ENCODE results near the gene BCL10. TPM values are rescaled to one million over a fixed set of nuclear protein-coding genes. Genes with fewer than 3 reads are reported as not detected.

BCL10 gene
- total RNA-seq: 10 to 100 TPM; 24.3 to 30.1 TPM

DNA sequence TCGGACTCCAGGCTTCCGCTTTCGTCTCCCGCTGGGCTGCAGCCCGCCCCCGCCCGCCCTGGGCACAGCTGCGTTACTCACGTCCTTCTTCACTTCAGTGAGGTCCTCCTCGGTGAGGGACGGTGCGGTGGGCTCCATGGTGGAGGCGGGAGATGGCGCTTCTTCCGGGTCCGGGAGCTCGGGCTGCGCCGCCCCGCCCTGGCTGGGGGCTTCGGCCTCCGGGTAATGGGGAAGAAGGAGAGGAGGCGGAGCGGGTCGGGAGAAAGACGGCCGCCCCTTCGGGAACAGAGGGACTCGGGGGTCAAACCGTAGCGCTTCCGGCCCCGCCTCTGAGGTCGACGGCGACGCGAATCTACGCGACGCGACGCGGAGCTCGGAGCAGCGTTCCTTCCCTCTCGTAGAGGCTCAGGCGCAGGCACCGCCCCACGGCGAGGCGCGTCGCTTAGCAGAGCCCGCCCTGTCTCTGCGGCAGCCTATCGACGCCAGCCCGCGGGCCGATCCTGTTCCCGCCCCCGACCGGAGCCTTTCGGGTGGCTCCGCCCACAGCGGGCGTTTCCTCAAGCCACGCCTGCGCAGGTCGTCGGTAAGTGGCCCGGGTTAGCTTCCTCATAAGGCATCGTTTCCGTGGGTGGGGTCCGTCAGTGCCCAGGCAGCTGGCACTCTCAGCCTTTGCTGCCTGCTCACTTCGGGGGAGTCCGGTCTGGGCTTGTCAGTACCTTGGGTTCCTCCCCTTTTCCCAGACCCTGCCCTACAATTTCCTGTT lies at the start of gene BCL10:
Gene BCL10, minus strand, starts transcription at position 418 of the 763 bp plus-strand sequence. Its CDS starts 280 bp downstream, at position 138.
- ChIA-PET POLR2A (interaction anchor here (0.7 to 9.1 kb wide), 21 partner anchors 9 to 1428 kb away, joined by 3 to 127 read pairs (median 6); partner anchors contain the start of genes C1orf52, CTBS, GNG5 and MCOLN2), CTCF (interaction anchor here (1.0 to 12.6 kb wide), 9 partner anchors 9 to 432 kb away, joined by 3 to 202 read pairs (median 3); partner anchors contain the start of genes C1orf52, CCN1 and ZNHIT6)
- Mint-ChIP-seq H3K4me3 (peak within 1 kb of the TSS; percentile 80), H3K27me3 (peaks cover 26% of the 10 kb centered on the region), H3K36me3 (ENCODE audit: low read depth) (peaks cover 26% of the 10 kb centered on the region), H3K27ac (peak within 1 kb of the TSS; percentile 80), H3K4me1 (peaks cover 53% of the 10 kb centered on the region), H3K9me3 (no peaks in the 10 kb centered on the region)
- DNase-seq: peak; percentile 99

DNA sequence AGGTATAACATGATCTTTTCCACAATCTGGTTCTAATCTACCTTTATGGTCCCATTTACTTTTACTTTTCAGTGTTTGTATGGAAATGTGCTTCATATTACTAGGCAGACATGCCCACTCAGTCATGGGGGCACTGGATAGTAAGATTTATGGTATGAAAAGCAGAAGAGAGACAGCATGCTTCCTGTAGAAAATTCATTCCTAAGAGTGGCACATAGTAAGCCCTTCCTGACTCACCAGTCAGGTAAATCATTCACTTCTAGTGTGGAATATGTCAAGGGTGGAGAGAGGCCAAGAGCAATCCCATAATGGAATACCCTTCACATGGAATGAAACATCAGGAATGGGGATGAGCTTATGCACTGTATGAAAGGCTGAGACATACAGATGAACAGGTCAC lies 49.5 kb upstream of the BCL10 start:
- Mint-ChIP-seq H3K36me3 (ENCODE audit: low read depth) (no peaks in the 10 kb centered on the region), H3K4me3 (no peak overlapping the region), H3K27me3 (peaks cover 50% of the 10 kb centered on the region), H3K4me1 (peaks cover 3% of the 10 kb centered on the region), H3K27ac (no peak overlapping the region), H3K9me3 (no peaks in the 10 kb centered on the region)
- ChIA-PET POLR2A (no interaction called here), CTCF (no interaction called here)
- DNase-seq: no peak

DNA sequence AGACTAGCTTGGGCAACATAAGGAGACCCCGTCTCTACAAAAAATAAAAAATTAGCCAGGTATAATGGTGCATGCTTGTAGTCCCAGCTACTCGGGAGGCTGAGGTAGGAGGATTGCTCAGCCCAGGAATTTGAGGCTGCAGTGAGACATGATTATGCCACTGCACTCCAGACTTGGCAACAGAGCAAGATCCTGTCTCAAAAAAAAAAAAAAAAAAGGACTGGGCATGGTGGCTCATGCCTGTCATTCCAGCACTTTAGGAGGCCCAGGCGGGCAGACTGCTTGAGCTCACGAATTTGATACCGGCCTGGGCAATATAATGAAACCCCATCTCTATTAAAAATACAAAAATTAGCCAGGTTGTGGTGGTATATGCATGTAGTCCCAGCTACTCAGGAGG lies 47.3 kb upstream of the BCL10 start:
- Mint-ChIP-seq H3K9me3 (no peaks in the 10 kb centered on the region), H3K27ac (no peak overlapping the region), H3K4me1 (peaks cover 7% of the 10 kb centered on the region), H3K4me3 (no peak overlapping the region), H3K27me3 (peaks cover 50% of the 10 kb centered on the region), H3K36me3 (ENCODE audit: low read depth) (no peaks in the 10 kb centered on the region)
- no peak for DNase-seq
- ChIA-PET CTCF (no interaction called here), POLR2A (no interaction called here)

DNA sequence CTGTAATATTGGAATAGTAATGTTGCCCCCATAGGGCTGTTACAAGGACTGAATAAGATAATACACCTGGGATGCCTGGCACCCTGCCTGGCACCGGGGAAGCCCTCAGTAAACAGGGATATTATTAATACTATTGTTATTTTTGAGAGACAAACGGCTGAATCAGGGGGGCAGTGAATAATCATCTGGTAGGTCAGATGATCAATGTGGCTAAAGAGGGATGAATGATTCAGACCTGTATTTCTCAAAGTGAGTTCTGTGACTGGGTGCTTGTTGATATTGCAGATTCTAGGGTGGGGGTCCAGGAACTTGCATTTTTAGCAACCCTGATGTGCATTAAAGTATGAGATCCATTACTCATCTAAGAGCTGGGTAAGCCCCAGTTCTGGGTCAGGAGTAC lies 46.2 kb upstream of the BCL10 start:
- CTCF ChIA-PET: interaction anchor here (0.7 kb wide), 1 partner anchor 63 kb away, joined by 3 read pairs; the partner anchor contains the start of gene C1orf52
- no peak for DNase-seq
- POLR2A ChIA-PET: no interaction called here
- Mint-ChIP-seq H3K27ac (no peak overlapping the region), H3K9me3 (no peaks in the 10 kb centered on the region), H3K4me1 (peaks cover 7% of the 10 kb centered on the region), H3K4me3 (no peak overlapping the region), H3K36me3 (ENCODE audit: low read depth) (no peaks in the 10 kb centered on the region), H3K27me3 (peaks cover 55% of the 10 kb centered on the region)

DNA sequence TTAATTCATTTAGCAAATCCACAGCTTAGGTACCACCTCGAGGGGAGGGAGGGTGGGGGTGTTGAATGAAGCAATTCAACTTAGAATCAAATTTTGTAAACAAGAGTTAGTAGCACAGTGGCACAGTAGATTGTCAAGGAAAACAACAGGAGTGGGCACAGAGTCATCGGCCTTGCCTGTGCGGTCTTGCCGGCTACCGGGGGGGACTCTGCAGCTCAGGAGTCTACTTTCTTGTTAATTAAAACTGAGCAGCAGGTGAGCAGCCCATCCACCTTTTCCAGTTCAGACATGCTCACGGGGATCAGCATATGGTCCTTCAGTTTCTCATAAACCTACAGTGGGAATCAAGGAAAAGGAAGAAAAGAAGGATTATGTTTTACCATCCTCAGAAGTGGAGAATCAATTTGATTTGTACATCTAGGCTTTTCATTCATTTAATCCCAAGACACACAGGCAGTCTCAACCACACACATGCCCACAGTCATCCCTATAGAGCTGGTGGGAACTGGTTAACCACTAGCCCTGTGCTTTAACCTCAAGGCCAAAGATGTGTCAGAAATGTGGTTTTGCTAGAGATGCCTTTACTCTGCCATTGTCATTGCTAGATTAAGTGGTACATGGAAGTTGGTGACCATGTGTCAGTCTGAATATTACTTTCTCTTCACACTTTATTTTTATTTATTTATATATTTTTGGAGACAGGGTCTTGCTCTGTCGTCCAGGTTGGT lies 45.0 kb upstream of the BCL10 start:
- H3K27me3 Mint-ChIP-seq: peaks cover 64% of the 10 kb centered on the region
- CTCF ChIA-PET: no interaction called here
- no peaks in the 10 kb centered on the region for H3K9me3 Mint-ChIP-seq
- POLR2A ChIA-PET: no interaction called here
- H3K27ac Mint-ChIP-seq: no peak overlapping the region
- no peaks in the 10 kb centered on the region for H3K36me3 Mint-ChIP-seq (ENCODE audit: low read depth)
- H3K4me1 Mint-ChIP-seq: peaks cover 7% of the 10 kb centered on the region
- peak; percentile 36 for DNase-seq
- H3K4me3 Mint-ChIP-seq: no peak overlapping the region

DNA sequence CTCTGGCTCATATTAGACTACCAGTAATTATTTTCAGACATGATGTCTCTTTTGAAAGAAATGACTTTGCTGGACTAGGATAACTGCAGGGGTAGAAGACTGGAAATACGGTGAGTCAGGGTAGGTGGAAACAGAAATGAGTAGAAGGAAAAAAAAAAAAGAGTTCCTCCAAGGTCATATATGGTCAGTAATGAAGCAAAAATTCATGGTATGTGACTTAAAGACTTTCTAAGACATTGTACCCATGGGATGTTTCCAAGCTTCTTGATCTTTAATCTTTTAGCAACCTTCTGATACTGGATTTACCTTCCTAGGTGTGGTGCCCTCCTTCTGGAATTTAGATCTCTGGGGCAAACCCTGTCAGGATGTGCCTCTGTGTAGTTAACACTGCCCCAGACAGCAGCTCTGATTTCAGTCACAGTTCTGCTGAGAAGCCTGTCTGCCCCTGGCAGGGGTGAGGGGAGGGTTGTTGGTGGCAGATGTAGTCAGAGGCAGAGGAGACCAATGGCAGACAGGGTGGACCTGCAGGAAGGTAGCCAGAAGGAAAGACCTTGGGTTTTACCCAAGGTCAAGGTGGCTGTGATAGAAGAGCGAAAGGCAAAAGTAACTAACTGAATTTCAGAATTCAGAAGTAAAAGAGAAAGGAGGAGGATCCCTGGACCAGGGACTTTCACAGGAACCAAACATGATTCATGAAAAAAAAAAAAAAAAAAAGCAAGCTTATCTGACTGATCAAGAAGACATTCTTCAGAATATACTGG lies 44.1 kb upstream of the BCL10 start:
- Mint-ChIP-seq H3K27ac (no peak overlapping the region), H3K4me3 (no peak overlapping the region), H3K27me3 (peaks cover 60% of the 10 kb centered on the region), H3K36me3 (ENCODE audit: low read depth) (no peaks in the 10 kb centered on the region), H3K9me3 (no peaks in the 10 kb centered on the region), H3K4me1 (peaks cover 7% of the 10 kb centered on the region)
- DNase-seq: no peak
- ChIA-PET CTCF (interaction anchor here (1.3 kb wide), 1 partner anchor 12 kb away, joined by 3 read pairs; no protein-coding TSS in a partner anchor), POLR2A (no interaction called here)

DNA sequence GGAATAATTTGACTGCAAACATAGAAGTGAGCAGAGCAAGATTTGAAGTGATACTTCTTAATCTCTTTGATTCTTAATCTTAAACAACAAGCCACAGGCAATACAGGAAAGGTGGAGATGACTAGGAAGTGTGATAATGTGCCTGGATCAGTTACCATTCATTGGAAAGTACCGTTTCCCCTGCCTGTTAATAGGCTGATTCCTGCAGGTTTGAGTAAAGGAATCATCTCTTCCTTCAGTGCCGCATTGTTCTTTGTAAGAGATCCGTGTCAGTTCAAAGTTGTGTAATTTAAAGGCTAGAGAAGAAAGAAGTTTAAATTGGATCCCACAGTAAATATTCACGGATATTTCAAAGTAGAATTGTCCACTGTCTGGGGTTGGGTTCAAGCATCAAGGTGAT lies 43.5 kb upstream of the BCL10 start:
- H3K27ac Mint-ChIP-seq: no peak overlapping the region
- no peaks in the 10 kb centered on the region for H3K9me3 Mint-ChIP-seq
- no peak overlapping the region for H3K4me3 Mint-ChIP-seq
- ChIA-PET POLR2A (no interaction called here), CTCF (interaction anchor here (1.3 kb wide), 1 partner anchor 12 kb away, joined by 3 read pairs; no protein-coding TSS in a partner anchor)
- peaks cover 56% of the 10 kb centered on the region for H3K27me3 Mint-ChIP-seq
- H3K36me3 Mint-ChIP-seq (ENCODE audit: low read depth): no peaks in the 10 kb centered on the region
- H3K4me1 Mint-ChIP-seq: peaks cover 7% of the 10 kb centered on the region
- no peak for DNase-seq

DNA sequence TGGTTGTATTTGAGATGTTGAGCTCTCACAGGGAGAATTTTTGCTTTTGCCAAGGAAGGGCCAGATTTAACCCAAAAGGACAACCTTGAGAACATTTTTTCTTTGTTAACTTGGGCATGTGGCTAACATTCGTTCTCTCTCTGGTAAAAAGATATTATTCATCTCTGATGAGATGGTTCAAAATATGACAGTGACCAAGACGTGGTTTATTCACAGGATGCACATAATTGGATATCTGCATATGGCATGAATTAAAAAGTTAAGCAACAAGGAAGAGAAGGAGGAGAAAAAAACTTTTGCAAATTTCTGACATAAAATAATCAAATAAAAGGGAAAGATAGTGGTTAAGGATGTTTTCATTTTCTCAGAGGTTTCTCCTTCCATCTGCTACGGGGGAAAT lies 43.1 kb upstream of the BCL10 start:
- Mint-ChIP-seq H3K27me3 (peaks cover 56% of the 10 kb centered on the region), H3K36me3 (ENCODE audit: low read depth) (no peaks in the 10 kb centered on the region), H3K27ac (no peak overlapping the region), H3K4me3 (no peak overlapping the region), H3K4me1 (peaks cover 7% of the 10 kb centered on the region), H3K9me3 (no peaks in the 10 kb centered on the region)
- ChIA-PET CTCF (interaction anchor here (1.3 kb wide), 1 partner anchor 11 kb away, joined by 3 read pairs; no protein-coding TSS in a partner anchor), POLR2A (no interaction called here)
- DNase-seq: no peak

DNA sequence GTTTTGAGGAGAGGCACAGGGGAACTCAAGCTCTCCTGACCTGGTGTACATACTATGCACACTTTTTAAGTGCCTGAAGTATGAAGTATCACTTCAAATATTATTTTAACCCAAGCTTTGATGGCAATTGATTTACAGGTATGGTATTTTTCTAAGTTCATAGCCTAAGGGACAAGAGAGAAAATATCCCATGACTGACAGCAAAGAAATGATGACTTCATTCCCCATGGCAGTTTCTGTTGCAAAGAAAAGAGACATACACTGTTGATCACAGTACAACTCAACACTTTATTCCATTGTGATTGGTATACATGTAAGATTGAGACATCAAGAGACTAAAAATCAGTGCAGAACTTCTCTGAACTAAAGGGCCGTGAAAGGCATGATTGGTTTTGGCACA lies 41.8 kb upstream of the BCL10 start:
- Mint-ChIP-seq H3K4me3 (no peak overlapping the region), H3K36me3 (ENCODE audit: low read depth) (no peaks in the 10 kb centered on the region), H3K27ac (no peak overlapping the region), H3K9me3 (no peaks in the 10 kb centered on the region), H3K4me1 (peaks cover 7% of the 10 kb centered on the region), H3K27me3 (peaks cover 59% of the 10 kb centered on the region)
- ChIA-PET CTCF (no interaction called here), POLR2A (no interaction called here)
- no peak for DNase-seq

DNA sequence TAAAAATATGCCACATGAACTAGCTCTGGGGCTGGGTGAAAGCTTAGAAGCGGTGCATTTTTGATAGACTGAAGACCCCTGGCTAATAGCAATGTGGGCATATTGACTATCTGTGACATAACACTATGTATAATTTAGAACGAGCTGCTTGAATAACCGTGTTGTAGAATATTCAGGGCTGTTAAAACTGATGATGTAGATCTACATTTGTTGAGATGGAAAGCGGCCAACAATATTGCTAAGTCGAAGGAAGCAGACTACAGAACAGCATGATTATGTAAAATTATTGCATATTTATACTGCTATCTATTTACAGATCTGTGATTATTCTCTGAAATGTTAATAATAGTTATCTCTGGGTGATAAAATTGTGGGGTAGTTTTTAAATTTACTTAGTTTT lies 41.1 kb upstream of the BCL10 start:
- Mint-ChIP-seq H3K27ac (no peak overlapping the region), H3K9me3 (no peaks in the 10 kb centered on the region), H3K4me3 (no peak overlapping the region), H3K36me3 (ENCODE audit: low read depth) (no peaks in the 10 kb centered on the region), H3K27me3 (peaks cover 62% of the 10 kb centered on the region), H3K4me1 (peaks cover 7% of the 10 kb centered on the region)
- DNase-seq: no peak
- ChIA-PET POLR2A (no interaction called here), CTCF (no interaction called here)

DNA sequence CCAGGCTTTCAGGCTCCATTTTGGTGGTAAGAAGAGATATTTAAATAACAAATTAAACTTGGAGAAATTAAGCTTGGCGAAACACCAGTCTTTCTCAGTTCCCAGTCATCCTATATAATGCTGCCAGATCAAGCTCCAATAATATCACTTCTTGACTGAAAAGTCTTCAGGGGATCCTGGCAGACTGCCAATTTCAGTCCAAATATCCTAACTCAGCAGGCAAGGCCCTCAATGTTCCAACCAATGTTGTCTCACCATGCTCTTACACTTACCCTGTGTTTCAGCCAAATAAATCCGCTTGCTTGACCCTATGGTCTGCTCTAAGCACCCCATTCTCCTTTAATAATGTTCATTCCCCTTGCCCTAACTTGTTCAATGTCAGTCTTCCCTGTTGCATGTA lies 39.9 kb upstream of the BCL10 start:
- H3K27me3 Mint-ChIP-seq: peaks cover 68% of the 10 kb centered on the region
- no peaks in the 10 kb centered on the region for H3K36me3 Mint-ChIP-seq (ENCODE audit: low read depth)
- POLR2A ChIA-PET: no interaction called here
- H3K27ac Mint-ChIP-seq: no peak overlapping the region
- CTCF ChIA-PET: no interaction called here
- H3K4me1 Mint-ChIP-seq: peaks cover 5% of the 10 kb centered on the region
- no peak overlapping the region for H3K4me3 Mint-ChIP-seq
- no peaks in the 10 kb centered on the region for H3K9me3 Mint-ChIP-seq
- no peak for DNase-seq

DNA sequence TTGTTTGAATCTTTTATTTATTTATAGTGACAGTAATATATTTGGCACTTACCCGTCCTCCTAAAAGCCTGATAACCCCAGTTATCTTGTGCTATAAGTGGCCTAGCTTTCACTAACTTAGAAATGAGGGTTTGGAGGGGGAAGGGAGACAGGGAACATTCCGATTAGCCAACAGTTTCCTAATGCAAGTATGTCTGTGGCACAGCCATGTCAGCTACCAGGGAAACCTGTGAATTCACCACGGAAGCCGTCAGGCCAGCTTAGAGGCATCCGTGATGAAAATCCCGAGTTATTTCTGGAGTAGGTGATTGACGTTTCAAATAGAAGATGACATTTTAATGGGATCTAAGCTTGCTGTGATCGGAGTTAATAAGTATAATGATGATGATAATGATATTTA lies 39.4 kb upstream of the BCL10 start:
- peaks cover 67% of the 10 kb centered on the region for H3K27me3 Mint-ChIP-seq
- peaks cover 2% of the 10 kb centered on the region for H3K4me1 Mint-ChIP-seq
- DNase-seq: no peak
- H3K9me3 Mint-ChIP-seq: no peaks in the 10 kb centered on the region
- no peak overlapping the region for H3K4me3 Mint-ChIP-seq
- H3K36me3 Mint-ChIP-seq (ENCODE audit: low read depth): no peaks in the 10 kb centered on the region
- CTCF ChIA-PET: no interaction called here
- no peak overlapping the region for H3K27ac Mint-ChIP-seq
- POLR2A ChIA-PET: no interaction called here

DNA sequence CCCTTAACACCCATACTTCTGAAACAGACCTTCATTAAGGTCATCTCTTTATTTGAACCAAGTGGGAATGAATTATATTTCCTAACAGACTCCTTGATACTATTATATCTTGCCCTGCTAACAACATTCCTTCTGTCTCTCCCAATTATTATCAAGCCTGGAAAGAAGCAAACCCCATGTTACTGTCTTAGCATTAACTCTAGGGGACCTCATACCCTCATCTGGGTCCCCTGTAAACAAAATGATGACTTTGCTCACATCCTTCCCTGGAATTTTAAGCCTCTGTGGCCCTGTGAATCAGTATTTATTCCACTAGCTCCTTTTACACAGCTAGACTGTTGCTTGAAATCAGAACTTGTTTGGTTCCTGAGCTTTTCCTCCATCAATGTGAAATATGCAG lies 38.3 kb upstream of the BCL10 start:
- no peak for DNase-seq
- ChIA-PET POLR2A (no interaction called here), CTCF (interaction anchor here (0.7 kb wide), 1 partner anchor 421 kb away, joined by 3 read pairs; no protein-coding TSS in a partner anchor)
- Mint-ChIP-seq H3K9me3 (no peaks in the 10 kb centered on the region), H3K27me3 (peaks cover 68% of the 10 kb centered on the region), H3K4me3 (no peak overlapping the region), H3K4me1 (no peaks in the 10 kb centered on the region), H3K36me3 (ENCODE audit: low read depth) (no peaks in the 10 kb centered on the region), H3K27ac (no peak overlapping the region)
